Trophoblast cell (in vitro differentiated cells and primary cell): ENCODE data around the gene ZHX3.

Experiments
- DNase-seq, 2 donors: peaks; one replicate each; pipeline ENCODE4 v3.0.0-alpha.2; 2016
- H2AFZ ChIP-seq: 2 replicates; pipeline ENCODE4 v1.6.1; 2013; ENCODE audit warnings: low read length, moderate library complexity, mild to moderate bottlenecking; ENCODE audit not compliant: insufficient read depth, poor library complexity
- H2AK5ac ChIP-seq: 2 replicates; pipeline ENCODE4 v1.6.1; 2013; ENCODE audit warnings: mild to moderate bottlenecking, low read length
- H2BK120ac ChIP-seq: 2 replicates; pipeline ENCODE4 v1.6.1; 2013; ENCODE audit warnings: low read length, mild to moderate bottlenecking, moderate library complexity; ENCODE audit not compliant: insufficient read depth, poor library complexity
- H2BK12ac ChIP-seq: 2 replicates; pipeline ENCODE4 v1.6.1; 2013; ENCODE audit warnings: mild to moderate bottlenecking, low read length, moderate library complexity
- H2BK5ac ChIP-seq: 2 replicates; pipeline ENCODE4 v1.6.1; 2013; ENCODE audit warnings: low read length, low read depth, moderate library complexity, mild to moderate bottlenecking; ENCODE audit not compliant: poor library complexity
- H3K14ac ChIP-seq: 2 replicates; pipeline ENCODE4 v1.6.1; 2013; ENCODE audit warnings: mild to moderate bottlenecking, low read length
- H3K18ac ChIP-seq: 2 replicates; pipeline ENCODE4 v1.6.1; 2013; ENCODE audit warnings: mild to moderate bottlenecking, low read length
- H3K23ac ChIP-seq: 2 replicates; pipeline ENCODE4 v1.6.1; 2013; ENCODE audit warnings: low read length
- H3K27ac ChIP-seq: 2 replicates; pipeline ENCODE4 v1.5.1; 2013; ENCODE audit warnings: low read depth, mild to moderate bottlenecking, inconsistent platforms, low read length, moderate library complexity
- H3K27me3 ChIP-seq: 2 replicates; pipeline ENCODE4 v1.6.1; 2013; ENCODE audit warnings: inconsistent platforms, mild to moderate bottlenecking, low read length, moderate library complexity; ENCODE audit not compliant: insufficient read depth
- H3K36me3 ChIP-seq, 2 experiments: 1 replicate in 1 of 2; 2 replicates in 1 of 2; pipeline ENCODE4 v1.6.1; 2013; ENCODE audit warnings: low read length in 2 of 2, mild to moderate bottlenecking in 2 of 2, moderate library complexity in 1 of 2; ENCODE audit not compliant: insufficient read depth in 2 of 2, control insufficient read depth in 1 of 2
- H3K4ac ChIP-seq: 2 replicates; pipeline ENCODE4 v1.6.1; 2013; ENCODE audit warnings: low read depth, mild to moderate bottlenecking, low read length, moderate library complexity
- H3K4me1 ChIP-seq, 2 experiments: 1 replicate in 1 of 2; 2 replicates in 1 of 2; pipeline ENCODE4 v1.6.1; 2013; ENCODE audit warnings: low read length in 2 of 2, mild to moderate bottlenecking in 2 of 2, moderate library complexity in 1 of 2; ENCODE audit not compliant: insufficient read depth in 2 of 2, control insufficient read depth in 1 of 2
- H3K4me2 ChIP-seq: 2 replicates; pipeline ENCODE4 v1.6.1; 2013; ENCODE audit warnings: inconsistent platforms, mild to moderate bottlenecking, low read length, moderate library complexity
- H3K4me3 ChIP-seq: 2 replicates; pipeline ENCODE4 v1.5.1; 2013; ENCODE audit warnings: mild to moderate bottlenecking, low read depth, low read length, inconsistent platforms
- H3K79me1 ChIP-seq: one replicate; pipeline ENCODE4 v1.6.1; 2013; ENCODE audit warnings: low read length
- H3K79me2 ChIP-seq: 2 replicates; pipeline ENCODE4 v1.6.1; 2013; ENCODE audit warnings: low read length, mild to moderate bottlenecking; ENCODE audit not compliant: control insufficient read depth, insufficient read depth, poor library complexity
- H3K9ac ChIP-seq: 2 replicates; pipeline ENCODE4 v1.6.1; 2013; ENCODE audit warnings: mild to moderate bottlenecking, low read length
- H3K9me3 ChIP-seq: 2 replicates; pipeline ENCODE4 v1.6.1; 2013; ENCODE audit warnings: low read depth, mild to moderate bottlenecking, control low read depth, inconsistent platforms, low read length; ENCODE audit not compliant: insufficient read depth
- H4K12ac ChIP-seq: 2 replicates; pipeline ENCODE4 v1.6.1; 2013; ENCODE audit warnings: low read depth, mild to moderate bottlenecking, low read length, moderate library complexity
- H4K8ac ChIP-seq: 2 replicates; pipeline ENCODE4 v1.6.1; 2013; ENCODE audit warnings: low read depth, mild to moderate bottlenecking, low read length, moderate library complexity
- H4K91ac ChIP-seq: one replicate; pipeline ENCODE4 v1.6.1; 2013; ENCODE audit warnings: low read depth, mild to moderate bottlenecking, low read length, moderate library complexity
- WGBS: extraction: QIAGEN DNeasy Blood & Tissue Kit; methylation state at CpG from one replicate; pipeline ENCODE4 v1.1.7; 2013; ENCODE audit warnings: missing lambda C conversion rate; ENCODE audit not compliant: insufficient read length, insufficient coverage; ENCODE audit errors: extremely low coverage; 5-methylcytosine and 5-hydroxymethylcytosine counted together

The ZHX3 gene

GRCh38 chr20:41143354-41143753 lies 174.2 kb downstream of the ZHX3 start:
- Histone ChIP-seq H3K4me1 (peaks cover 15 to 27% of the 10 kb centered on the region in 2 experiments), H3K4me3 (no peak overlapping the region), H2AFZ (no peak overlapping the region), H3K9ac (no peak overlapping the region), H3K79me1 (peaks cover 4% of the 10 kb centered on the region), H2BK12ac (no peak overlapping the region), H2BK120ac (no peak overlapping the region), H4K8ac (no peak overlapping the region), H3K4ac (peak overlapping the region; percentile 87), H3K14ac (no peak overlapping the region), H3K23ac (no peak overlapping the region), H2AK5ac (no peak overlapping the region), H3K4me2 (no peak overlapping the region), H3K18ac (no peak overlapping the region), H4K91ac (no peak overlapping the region), H3K36me3 (peaks cover 15 to 22% of the 10 kb centered on the region in 2 experiments), H3K9me3 (peaks cover 2% of the 10 kb centered on the region), H3K79me2 (peaks cover 48% of the 10 kb centered on the region), H4K12ac (no peak overlapping the region), H3K27me3 (no peaks in the 10 kb centered on the region), H3K27ac (no peak overlapping the region), H2BK5ac (no peak overlapping the region)
- DNase-seq = no peak
- WGBS = no CpG with 5 or more reads among the region's 2 CpGs

DNA sequence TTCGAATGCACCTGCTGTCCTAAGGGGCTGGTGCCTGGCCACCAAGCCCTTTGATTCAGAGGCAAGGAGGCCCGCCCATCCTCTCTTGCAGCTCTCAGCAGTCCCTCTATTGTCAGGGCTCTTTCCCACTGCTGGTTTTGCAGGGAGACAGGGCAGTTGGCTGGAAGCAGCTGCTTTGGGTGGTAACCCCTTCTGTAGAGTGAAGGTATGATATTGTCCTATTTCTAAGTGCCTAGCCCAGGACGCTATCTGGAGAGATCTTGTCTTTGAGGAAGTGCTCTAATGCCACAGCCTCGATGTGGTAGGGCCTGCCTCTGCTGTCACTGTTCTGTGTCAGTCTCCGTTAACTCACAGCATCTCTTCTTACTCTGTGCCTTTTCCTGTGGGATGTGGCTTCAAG lies 174.6 kb downstream of the ZHX3 start:
- no peak overlapping the region for H4K8ac ChIP-seq
- H4K12ac ChIP-seq = no peak overlapping the region
- no peak overlapping the region for H3K27ac ChIP-seq
- no peak overlapping the region for H4K91ac ChIP-seq
- no peak overlapping the region for H3K18ac ChIP-seq
- H3K14ac ChIP-seq = no peak overlapping the region
- no peak overlapping the region for H3K4me2 ChIP-seq
- H3K4ac ChIP-seq = peak overlapping the region; percentile 87
- no peak overlapping the region for H2BK12ac ChIP-seq
- peaks cover 15 to 22% of the 10 kb centered on the region in 2 experiments for H3K36me3 ChIP-seq
- peaks cover 52% of the 10 kb centered on the region for H3K79me2 ChIP-seq
- H2AK5ac ChIP-seq = no peak overlapping the region
- WGBS = no CpG with 5 or more reads among the region's 5 CpGs
- no peak overlapping the region for H3K4me3 ChIP-seq
- peaks cover 15 to 27% of the 10 kb centered on the region in 2 experiments for H3K4me1 ChIP-seq
- H3K79me1 ChIP-seq = peaks cover 8% of the 10 kb centered on the region
- H3K9me3 ChIP-seq = peaks cover 2% of the 10 kb centered on the region
- no peak overlapping the region for H3K23ac ChIP-seq
- no peaks in the 10 kb centered on the region for H3K27me3 ChIP-seq
- H3K9ac ChIP-seq = no peak overlapping the region
- DNase-seq = no peak
- H2BK5ac ChIP-seq = no peak overlapping the region
- no peak overlapping the region for H2BK120ac ChIP-seq
- no peak overlapping the region for H2AFZ ChIP-seq

- Histone ChIP-seq H3K27me3 (no peaks in the 10 kb centered on the region), H3K36me3 (peaks cover 15 to 22% of the 10 kb centered on the region in 2 experiments), H2AFZ (no peak overlapping the region), H3K4me1 (peaks cover 15 to 27% of the 10 kb centered on the region in 2 experiments), H3K79me1 (peaks cover 13% of the 10 kb centered on the region), H3K4me2 (no peak overlapping the region), H3K27ac (no peak overlapping the region), H3K14ac (no peak overlapping the region), H2BK12ac (no peak overlapping the region), H4K8ac (no peak overlapping the region), H3K23ac (no peak overlapping the region), H3K18ac (no peak overlapping the region), H2AK5ac (no peak overlapping the region), H2BK5ac (no peak overlapping the region), H4K12ac (no peak overlapping the region), H4K91ac (no peak overlapping the region), H3K9ac (no peak overlapping the region), H3K79me2 (peaks cover 58% of the 10 kb centered on the region), H3K4ac (peak overlapping the region; percentile 1), H2BK120ac (no peak overlapping the region), H3K9me3 (peaks cover 2% of the 10 kb centered on the region), H3K4me3 (no peak overlapping the region)
- no CpG with 5 or more reads among the region's 4 CpGs for WGBS
- DNase-seq = no peak
Measured at GRCh38 chr20:41142245-41142644, 175.3 kb downstream of the ZHX3 start.

GRCh38 chr20:41141153-41141815 lies 176.2 kb downstream of the ZHX3 start:
- Histone ChIP-seq H3K23ac (no peak overlapping the region), H4K8ac (no peak overlapping the region), H2BK120ac (no peak overlapping the region), H3K36me3 (peaks cover 12 to 21% of the 10 kb centered on the region in 2 experiments), H3K4me2 (no peak overlapping the region), H2AFZ (no peak overlapping the region), H3K4me3 (no peak overlapping the region), H3K4ac (peak overlapping the region; percentile 93), H4K91ac (no peak overlapping the region), H3K79me1 (peaks cover 20% of the 10 kb centered on the region), H3K27me3 (no peaks in the 10 kb centered on the region), H3K79me2 (peaks cover 63% of the 10 kb centered on the region), H3K27ac (no peak overlapping the region), H3K9ac (no peak overlapping the region), H3K18ac (no peak overlapping the region), H3K14ac (no peak overlapping the region), H2BK12ac (no peak overlapping the region), H4K12ac (no peak overlapping the region), H2BK5ac (no peak overlapping the region), H3K9me3 (peaks cover 2% of the 10 kb centered on the region), H2AK5ac (no peak overlapping the region), H3K4me1 (peaks cover 14 to 31% of the 10 kb centered on the region in 2 experiments)
- no peak for DNase-seq
- WGBS = no CpG with 5 or more reads among the region's 8 CpGs
